Endothelial cell (in vitro differentiated cells): ENCODE results near the gene NECTIN1. TPM values are rescaled to one million over a fixed set of nuclear protein-coding genes. Genes with fewer than 3 reads are reported as not detected.

ENCODE experiments used
- DNase-seq: peaks from one replicate; pipeline ENCODE4 v3.0.0; 2021; ENCODE audit warnings: low spot score
- H3K27ac Mint-ChIP-seq: one replicate; pipeline ENCODE4 v1.8.0; 2021; ENCODE audit warnings: mixed read lengths, inconsistent platforms; ENCODE audit not compliant: unreplicated experiment
- H3K27me3 Mint-ChIP-seq: one replicate; pipeline ENCODE4 v1.8.0; 2021; ENCODE audit warnings: mild to moderate bottlenecking, moderate library complexity, mixed read lengths, inconsistent platforms; ENCODE audit not compliant: unreplicated experiment
- H3K36me3 Mint-ChIP-seq: one replicate; pipeline ENCODE4 v1.8.0; 2021; ENCODE audit warnings: mild to moderate bottlenecking, low read depth, mixed read lengths, inconsistent platforms; ENCODE audit not compliant: unreplicated experiment
- H3K4me1 Mint-ChIP-seq: one replicate; pipeline ENCODE4 v1.8.0; 2021; ENCODE audit warnings: mild to moderate bottlenecking, mixed read lengths, inconsistent platforms; ENCODE audit not compliant: unreplicated experiment
- H3K4me3 Mint-ChIP-seq: one replicate; pipeline ENCODE4 v1.8.0; 2021; ENCODE audit warnings: mild to moderate bottlenecking, mixed read lengths, inconsistent platforms; ENCODE audit not compliant: unreplicated experiment
- H3K9me3 Mint-ChIP-seq: one replicate; pipeline ENCODE4 v1.8.0; 2021; ENCODE audit warnings: mixed read lengths, inconsistent platforms; ENCODE audit not compliant: unreplicated experiment
- CTCF ChIP-seq: fragments of 200-600 bp; sonication (generic); IDR thresholded peaks from one replicate; pipeline ENCODE4 v1.5.0; 2021; ENCODE audit warnings: antibody characterized with exemption; ENCODE audit not compliant: unreplicated experiment
- total RNA-seq: library from RNA; stranded (reverse); fragmentation: NEBNext Ultra II Directional; extraction: Animal tissue kit (Norgen Biotek cat#: 25700); gene quantifications from one replicate; pipeline ENCODE4 v1.2.1, GENCODE V29; 2021; ENCODE audit not compliant: unreplicated experiment

The NECTIN1 gene
- total RNA-seq, 1 donor from 2014 or later, result 17.9 TPM

GRCh38 chr11:119759747-119760412, 30.9 kb upstream of the NECTIN1 start:
- Mint-ChIP-seq H3K4me3 (no peak overlapping the region), H3K36me3 (no peaks in the 10 kb centered on the region), H3K27ac (no peak overlapping the region), H3K27me3 (peaks cover 4% of the 10 kb centered on the region), H3K9me3 (no peaks in the 10 kb centered on the region), H3K4me1 (peaks cover 7% of the 10 kb centered on the region)
- DNase-seq, result no peak
- TF ChIP-seq CTCF, result no peak

- H3K27ac Mint-ChIP-seq, result no peak overlapping the region
- no peak overlapping the region for H3K4me3 Mint-ChIP-seq
- no peak for DNase-seq
- no peak for TF ChIP-seq CTCF
- peaks cover 7% of the 10 kb centered on the region for H3K27me3 Mint-ChIP-seq
- no peaks in the 10 kb centered on the region for H3K36me3 Mint-ChIP-seq
- no peaks in the 10 kb centered on the region for H3K9me3 Mint-ChIP-seq
- H3K4me1 Mint-ChIP-seq, result peaks cover 7% of the 10 kb centered on the region
Measured at GRCh38 chr11:119759324-119759723, 30.3 kb upstream of the NECTIN1 start.

GRCh38 chr11:119758291-119758690, 29.3 kb upstream of the NECTIN1 start:
- Mint-ChIP-seq H3K4me1 (peaks cover 7% of the 10 kb centered on the region), H3K9me3 (no peaks in the 10 kb centered on the region), H3K27ac (no peak overlapping the region), H3K4me3 (no peak overlapping the region), H3K27me3 (peaks cover 7% of the 10 kb centered on the region), H3K36me3 (no peaks in the 10 kb centered on the region)
- no peak for TF ChIP-seq CTCF
- no peak for DNase-seq

- H3K36me3 Mint-ChIP-seq, result no peaks in the 10 kb centered on the region
- no peak overlapping the region for H3K4me3 Mint-ChIP-seq
- peaks cover 10% of the 10 kb centered on the region for H3K27me3 Mint-ChIP-seq
Measured at GRCh38 chr11:119757378-119757777, 28.4 kb upstream of the NECTIN1 start.

More at GRCh38 chr11:119757378-119757777, 28.4 kb upstream of the NECTIN1 start:
- Mint-ChIP-seq H3K27ac (no peak overlapping the region), H3K4me1 (peaks cover 5% of the 10 kb centered on the region), H3K9me3 (no peaks in the 10 kb centered on the region)
- no peak for DNase-seq
- TF ChIP-seq CTCF, result no peak
